ENCODE results near the gene PPM1M.

DNA sequence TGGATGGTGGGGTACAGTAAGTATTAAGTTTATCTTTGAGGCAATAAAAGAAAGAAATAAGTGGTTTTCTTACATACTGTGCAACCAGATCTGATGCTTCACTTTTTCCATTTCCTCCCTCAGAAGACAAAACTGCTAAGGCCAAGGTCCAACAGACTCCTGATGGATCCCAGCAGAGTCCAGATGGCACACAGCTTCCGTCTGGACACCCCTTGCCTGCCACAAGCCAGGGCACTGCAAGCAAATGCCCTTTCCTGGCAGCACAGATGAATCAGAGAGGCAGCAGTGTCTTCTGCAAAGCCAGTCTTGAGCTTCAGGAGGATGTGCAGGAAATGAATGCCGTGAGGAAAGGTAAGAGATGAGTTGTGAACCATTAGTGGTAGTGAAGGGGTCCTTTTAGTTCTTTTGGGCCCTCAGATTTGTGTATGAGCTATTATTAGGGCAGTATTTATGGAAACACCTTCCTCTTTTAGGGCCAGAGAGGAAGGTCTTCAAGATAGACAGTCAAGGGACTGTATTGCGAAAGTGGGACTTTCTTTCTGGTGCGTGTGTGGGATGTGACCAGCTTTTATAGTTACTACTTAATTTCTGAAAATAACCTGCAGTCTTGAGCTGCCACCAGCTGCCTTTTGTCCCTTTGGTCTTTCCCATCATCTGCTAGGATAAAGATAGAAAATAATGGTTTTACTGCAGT, 43.0 kb upstream of the PPM1M start:
- TF ChIP-seq CTCF (conservative IDR thresholded peaks at IDR 0.05; ENCODE audit: low read depth, low read length) (no peak), EZH2 (IDR thresholded peaks at IDR 0.05; ENCODE audit: low read length, unreplicated experiment) (no peak), EZH2phosphoT487 (IDR thresholded peaks at IDR 0.05; ENCODE audit: borderline replicate concordance, low read length) (no peak)
